GM13976 (cell line): ENCODE results near the gene BCDIN3D.

Experiments
- DNase-seq: peaks from one replicate; pipeline ENCODE4 v3.0.0; 2012; ENCODE audit warnings: low spot score
- CTCF ChIP-seq: IDR thresholded peaks from 2 replicates; pipeline ENCODE4 v1.5.1; 2012; ENCODE audit warnings: borderline replicate concordance, mild to moderate bottlenecking; ENCODE audit not compliant: insufficient read depth; ENCODE audit errors: extremely low read depth, missing control alignments, control extremely low read depth
- in situ Hi-C: fragments of 300-500 bp; cut with MboI; formaldehyde crosslinking; loops from one replicate; pipeline ENCODE4 v1.12.0; 2022; ENCODE audit warnings: low sequenced_read_pairs, mixed read lengths, inconsistent platforms; ENCODE audit not compliant: unreplicated experiment

BCDIN3D gene

GRCh38 chr12:49870501-49871262 lies 27.8 kb upstream of the BCDIN3D start:
- no peak for DNase-seq
- TF ChIP-seq CTCF = no peak
- in situ Hi-C loops = no loop called here

GRCh38 chr12:49869816-49870500 lies 27.1 kb upstream of the BCDIN3D start:
- no peak for TF ChIP-seq CTCF
- in situ Hi-C loops = no loop called here
- DNase-seq = no peak

- in situ Hi-C loops = no loop called here
- DNase-seq = no peak
- no peak for TF ChIP-seq CTCF
These were observed 26.3 kb upstream of the BCDIN3D start for GRCh38 chr12:49868952-49869815.

GRCh38 chr12:49868449-49868848 lies 25.5 kb upstream of the BCDIN3D start:
- in situ Hi-C loops = no loop called here
- no peak for DNase-seq
- TF ChIP-seq CTCF = no peak

- in situ Hi-C loops = no loop called here
- TF ChIP-seq CTCF = no peak
- DNase-seq = no peak
These were observed 24.9 kb upstream of the BCDIN3D start for GRCh38 chr12:49867570-49868341.

- in situ Hi-C loops = no loop called here
- TF ChIP-seq CTCF = peak; percentile 97
- DNase-seq = peak; percentile 95
These were observed 24.1 kb upstream of the BCDIN3D start for GRCh38 chr12:49866859-49867569.
